SHP77 treated with DMSO at 0.1 percent for 48 hours (cell line): Measurements from ENCODE around the gene PRKAG2.
"Not testable (repeated sequence)": the region's sequence is repeated elsewhere in the genome, so short reads cannot be mapped to it uniquely, and the experiment has no call there.

Experiments used
- DNase-seq: peaks from one replicate; lab custom pipeline; 2025; lab: John Stamatoyannopoulos, UW

PRKAG2 gene

DNA sequence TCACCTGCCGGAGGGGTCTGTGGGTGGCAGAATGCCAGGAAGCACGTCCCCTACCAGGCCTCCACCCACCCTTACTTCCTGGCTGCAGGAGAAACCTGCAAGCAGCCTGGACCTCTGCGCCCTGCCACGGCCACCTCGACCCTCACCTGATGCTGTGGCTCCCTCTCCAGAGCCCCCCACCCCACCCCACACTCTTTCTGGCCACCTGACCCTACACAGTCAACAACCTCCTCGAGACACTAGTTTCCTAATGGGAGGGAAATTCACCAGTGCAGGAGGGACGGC, 91.3 kb downstream of the PRKAG2 start:
- DNase-seq = no peak

DNA sequence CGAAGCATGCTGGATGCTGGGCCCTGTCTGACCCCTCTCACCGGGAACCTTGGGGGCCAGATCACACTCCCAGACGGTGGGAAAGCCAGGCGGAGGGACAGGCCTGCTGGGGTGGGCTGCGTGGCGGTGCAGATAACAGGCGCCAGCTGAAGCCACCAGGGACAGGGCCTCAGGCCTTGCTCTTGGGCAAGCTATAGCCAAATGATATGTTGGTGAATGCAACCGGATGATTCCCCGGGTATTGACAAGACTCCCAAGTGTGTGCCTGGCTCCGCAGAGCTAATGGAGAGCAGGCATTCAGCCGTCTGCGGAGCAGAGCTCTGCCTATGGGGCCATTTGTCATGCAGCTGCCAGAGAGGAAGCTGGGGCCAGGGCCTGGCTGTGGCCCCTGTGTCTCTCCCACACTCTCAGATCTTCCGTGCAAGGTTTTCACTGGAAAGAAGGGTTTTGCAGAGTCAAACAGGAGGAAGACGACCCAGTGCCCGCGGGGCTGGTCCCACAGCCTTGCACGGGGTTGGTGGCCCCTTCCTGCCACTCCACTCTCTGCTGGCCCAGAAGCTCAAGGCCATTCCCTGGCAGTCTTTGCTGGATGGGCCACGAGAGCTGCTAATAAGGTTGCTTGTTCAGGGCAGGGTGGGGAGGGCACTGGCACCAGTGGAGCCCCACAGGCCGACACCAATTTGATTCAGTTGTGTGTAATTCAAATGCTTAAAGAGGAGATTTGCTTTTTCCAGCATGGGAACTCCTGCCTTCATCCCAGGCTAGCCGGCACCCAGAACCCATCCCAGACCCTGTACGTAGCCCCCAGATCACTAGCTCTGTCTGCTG, 91.8 kb downstream of the PRKAG2 start:
- DNase-seq = no peak

DNA sequence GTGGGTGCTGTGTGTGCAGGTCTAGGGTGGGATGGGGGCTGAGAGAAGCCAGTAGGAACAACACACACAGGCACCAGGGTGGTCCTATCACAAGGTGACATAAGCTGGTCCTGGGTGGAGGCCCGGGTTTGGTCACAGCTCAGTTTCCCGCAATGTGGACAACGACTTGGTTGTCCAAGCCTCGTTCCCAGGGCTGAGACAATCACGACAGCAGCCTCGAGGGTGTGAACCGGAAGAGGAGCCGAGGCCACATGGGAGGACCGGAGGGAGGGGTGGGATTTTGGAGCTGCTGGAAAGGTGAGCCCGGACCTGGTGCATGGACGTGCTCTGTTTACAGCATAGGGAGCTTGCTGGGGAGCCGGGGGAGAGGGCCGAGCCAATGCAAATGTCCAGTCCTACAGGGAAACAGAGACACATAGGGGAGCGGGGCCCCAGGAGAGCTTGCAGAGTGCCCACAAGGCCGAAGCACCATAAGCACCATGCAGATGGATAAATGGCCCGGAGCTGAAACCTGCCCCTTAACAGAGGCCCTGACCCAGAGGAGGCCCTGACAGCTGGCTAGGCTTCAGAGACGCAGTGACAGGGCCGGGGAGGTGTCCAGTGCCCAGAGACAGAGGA, 92.8 kb downstream of the PRKAG2 start:
- DNase-seq = no peak

DNA sequence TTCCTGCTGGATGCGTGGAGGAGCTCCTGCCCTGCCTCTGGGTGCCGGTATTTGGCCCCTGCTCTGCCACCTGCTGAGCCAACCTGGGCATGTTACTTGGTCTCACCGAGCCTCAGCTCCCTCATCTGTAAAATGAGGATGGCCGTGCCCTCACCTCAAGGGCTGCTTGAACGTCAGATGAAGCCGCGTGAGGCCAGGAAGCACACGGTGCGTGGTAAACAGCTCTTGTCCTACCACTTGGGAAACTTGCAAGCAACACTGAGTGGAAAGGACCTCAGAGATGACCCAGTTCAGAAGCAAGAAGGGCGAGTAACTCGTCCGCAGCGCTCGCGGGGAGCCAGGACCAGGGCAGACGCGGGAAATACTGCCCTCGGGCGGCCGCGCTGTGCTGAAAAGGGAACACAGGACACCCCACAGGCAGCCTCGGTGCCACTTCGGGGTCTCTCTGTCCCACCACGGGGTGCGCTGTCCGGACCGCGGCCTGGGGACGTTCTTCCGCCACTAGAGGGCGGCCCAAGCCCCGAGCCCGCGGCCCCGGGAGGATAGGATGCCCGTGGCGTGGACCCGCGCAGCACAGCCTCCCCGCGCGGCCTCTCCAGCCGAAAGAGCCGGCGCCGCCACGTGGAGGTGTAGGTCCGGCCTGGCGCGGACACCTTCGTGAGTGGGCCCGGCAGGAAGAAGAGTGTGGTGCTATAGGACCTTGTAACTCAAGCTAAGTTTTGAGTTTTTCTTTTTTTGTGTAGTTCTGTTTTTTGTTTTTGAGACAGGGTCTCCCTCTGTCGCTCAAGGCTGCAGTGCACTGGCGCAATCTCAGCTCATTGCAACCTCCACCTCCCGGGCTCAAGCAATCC, 94.1 kb downstream of the PRKAG2 start:
- DNase-seq = peak; percentile 2

GRCh38 chr7:151782256-151782597, 94.7 kb downstream of the PRKAG2 start:
- not testable (repeated sequence) for DNase-seq

DNA sequence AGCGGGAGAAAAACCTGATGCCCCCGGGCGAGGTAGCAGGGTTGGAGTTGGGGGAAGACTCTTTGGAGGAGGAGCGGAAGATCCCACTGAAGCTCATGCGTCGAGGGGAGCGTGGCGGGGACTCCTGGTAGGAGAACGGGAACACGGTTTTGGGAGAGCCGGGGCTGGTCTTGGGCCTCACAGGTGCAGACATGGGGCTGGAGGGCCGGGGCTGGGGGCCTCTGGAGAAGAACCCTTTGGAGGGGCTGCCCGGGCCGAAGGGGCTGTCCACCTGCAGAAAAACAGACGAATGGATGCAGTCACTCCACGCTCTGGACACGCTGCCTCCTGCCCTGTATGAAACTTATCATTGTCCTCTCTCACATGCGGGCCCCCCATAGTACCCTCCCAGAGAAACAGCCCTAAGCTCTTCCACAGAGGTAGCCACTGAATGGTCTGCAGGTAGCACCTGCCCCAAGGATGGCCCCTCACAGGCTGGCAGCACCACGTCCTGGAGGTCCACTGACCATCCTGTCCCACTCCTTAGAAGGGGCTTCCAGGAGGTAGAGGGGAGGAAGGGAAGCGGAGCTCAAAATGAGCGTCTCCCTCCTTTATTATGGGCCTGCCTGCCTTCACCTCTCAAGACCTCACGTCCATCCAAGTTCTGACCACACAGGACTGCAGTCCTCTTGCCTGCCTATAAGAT, 95.6 kb downstream of the PRKAG2 start:
- no peak for DNase-seq

DNA sequence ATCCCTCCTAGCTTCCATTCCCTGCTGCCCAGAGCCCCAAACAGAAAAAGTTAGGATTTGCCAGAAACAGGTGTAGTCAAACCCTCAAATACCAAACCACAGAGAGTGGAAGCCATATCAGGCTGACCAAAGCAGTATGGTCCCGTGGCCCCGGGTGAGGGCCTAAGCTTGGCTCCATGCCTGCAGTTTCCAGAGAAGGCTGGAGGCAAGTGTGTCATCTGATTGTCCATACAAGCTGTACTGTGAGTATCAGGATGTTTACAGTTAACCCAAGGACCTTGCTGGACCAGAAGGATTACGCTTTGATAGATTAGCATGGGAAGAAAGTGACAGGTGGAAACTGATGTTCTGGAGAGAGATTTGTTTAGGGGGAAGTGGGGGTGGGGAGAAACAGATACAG, 96.3 kb downstream of the PRKAG2 start:
- no peak for DNase-seq

GRCh38 chr7:151779678-151780077, 97.2 kb downstream of the PRKAG2 start:
- DNase-seq = no peak

DNA sequence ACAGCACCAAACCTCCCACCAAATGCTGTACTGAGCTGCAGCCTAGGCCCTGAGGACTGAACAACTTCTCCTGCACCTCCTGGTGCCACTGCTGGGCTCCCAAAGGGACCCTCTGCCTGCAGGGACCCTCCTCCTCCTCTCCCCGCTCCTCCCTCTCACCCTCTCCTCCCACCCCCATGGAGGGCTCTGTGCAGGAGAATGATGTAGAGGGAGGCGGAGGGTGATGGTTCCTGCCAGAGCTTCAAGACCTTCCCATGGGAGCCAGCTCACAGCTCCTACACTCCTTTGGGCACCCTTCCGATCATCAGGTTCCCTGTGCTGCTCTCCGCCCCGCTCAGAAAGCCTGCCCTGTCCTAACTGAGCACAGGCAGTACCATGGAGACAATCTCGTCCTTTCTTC, 97.7 kb downstream of the PRKAG2 start:
- no peak for DNase-seq

DNA sequence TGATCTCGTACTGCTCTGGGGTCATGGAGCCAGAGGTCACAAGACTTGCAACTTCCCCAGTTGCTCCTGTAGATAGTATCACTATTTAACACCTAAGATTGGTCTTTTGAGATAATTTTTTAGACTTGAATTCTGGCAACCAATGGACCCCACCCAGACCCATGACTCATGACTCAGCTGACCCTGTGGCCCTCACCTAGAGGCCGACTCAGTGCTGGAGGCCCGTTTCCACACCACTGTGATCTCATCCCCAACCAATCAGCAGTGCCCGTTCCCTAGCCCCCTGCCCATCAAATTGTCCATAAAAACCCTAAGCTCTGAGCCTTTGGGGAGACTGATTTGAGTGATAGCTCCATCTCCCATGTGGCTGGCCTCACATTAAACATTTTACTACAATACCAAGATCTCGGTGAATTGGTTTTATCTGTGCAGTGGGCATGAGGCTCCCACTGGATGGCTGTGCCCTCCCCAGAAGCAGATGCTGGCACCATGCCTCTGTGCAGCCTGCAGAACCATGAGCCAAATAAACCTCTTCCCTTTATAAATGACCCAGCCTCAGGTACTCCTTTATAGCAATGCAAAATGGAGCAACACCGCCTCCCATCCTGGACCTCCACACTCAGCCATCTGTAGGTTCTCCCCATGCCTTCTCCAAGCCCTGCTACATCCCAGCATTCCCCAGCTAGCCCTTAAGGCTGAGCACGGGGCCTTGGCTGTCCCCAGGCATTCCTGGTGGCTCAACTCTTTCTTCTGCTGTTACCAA, 98.8 kb downstream of the PRKAG2 start:
- DNase-seq = no peak

DNA sequence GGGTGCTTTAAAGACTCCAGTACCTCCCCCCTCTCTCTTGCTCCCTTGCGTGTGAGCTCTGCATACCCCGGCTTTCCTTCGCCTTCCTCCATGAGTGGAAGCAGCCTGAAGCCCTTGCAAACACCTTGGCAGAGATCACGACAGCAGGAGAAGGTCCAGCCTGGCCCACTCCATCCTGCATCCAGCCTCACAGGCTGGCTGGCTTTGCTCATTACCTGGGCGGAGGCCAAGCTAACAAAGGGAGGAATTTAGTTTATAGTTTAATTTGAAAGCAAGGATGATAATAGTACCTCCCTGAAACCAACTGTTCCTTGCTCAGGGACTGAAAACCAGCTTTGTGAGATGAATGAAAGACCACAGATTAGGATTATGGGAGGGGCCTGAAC, 99.4 kb downstream of the PRKAG2 start:
- DNase-seq = no peak

DNA sequence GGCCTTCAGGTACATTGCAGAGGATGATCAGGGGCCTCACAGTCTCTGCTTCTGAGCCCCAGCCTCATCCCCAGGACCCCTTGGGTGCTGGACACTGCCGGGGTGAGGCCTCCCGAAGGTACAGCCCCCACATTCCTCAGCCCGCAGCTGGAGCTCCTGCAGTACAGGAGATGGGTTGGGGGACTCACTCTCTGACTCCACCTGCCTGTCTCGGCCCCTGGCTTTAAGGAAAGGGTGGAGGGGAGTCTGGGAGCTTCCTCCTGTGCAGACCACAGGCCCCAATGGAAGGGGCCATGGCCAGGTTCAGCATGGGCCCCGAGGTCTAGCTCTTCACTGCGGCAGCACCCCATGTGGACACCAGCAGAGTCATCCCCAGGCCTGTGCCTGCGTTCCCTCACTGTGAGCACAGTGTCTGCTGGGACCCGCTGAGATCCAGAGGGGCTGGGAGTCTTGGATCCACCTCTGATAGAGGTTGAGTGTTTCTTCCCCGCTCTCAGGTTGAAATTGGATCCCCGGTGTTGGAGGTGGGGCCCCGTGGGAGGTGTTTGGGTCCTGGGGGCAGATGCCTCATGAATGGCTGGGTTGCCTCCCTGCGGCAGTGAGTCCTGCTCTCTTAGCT, 99.9 kb downstream of the PRKAG2 start:
- DNase-seq = no peak

GRCh38 chr7:151776446-151776845, 100.5 kb downstream of the PRKAG2 start:
- no peak for DNase-seq

DNA sequence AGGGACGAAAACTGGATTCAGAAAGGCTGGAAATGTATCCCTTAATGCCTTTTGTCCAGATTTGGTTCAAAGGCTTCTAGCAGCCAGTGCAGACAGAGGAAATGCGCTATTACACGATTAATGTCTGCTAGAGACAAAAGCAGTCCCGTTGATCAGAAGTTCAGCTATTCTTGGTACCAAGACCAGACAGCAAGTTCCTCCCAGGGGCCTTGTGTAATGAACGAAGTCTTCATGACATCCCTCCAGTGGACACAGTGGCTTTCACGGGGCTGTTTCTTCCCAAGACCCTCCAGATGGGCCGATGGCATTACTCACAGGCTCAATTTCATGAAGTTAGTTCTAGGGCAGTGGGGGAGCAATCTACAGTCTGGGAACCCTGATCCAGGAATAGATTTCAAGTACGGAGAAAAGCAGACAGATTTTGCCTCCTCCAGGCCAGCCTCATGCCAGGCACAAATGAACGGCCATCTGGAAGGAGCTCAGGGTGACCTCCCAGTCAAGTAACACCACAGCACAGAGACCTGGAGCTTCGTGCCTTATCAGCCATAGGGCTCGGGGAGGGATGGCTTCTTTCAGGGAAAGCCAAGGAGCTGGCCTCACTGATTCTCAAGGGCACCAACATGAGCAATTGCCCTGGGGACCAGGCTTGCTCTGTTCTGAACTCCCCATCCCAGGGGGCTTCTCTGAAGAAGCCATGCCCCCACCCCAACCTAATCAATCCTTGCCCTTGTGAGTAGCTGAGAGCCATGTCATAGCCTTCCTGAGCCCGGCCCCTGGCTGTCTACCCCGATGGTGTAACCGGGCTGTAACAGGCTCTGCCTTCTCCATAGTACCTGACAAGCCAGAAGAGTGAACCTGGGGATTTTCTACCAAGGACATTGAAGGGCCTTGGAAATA, 101.1 kb downstream of the PRKAG2 start:
- no peak for DNase-seq

GRCh38 chr7:151774951-151775350, 102.0 kb downstream of the PRKAG2 start:
- DNase-seq = no peak

DNA sequence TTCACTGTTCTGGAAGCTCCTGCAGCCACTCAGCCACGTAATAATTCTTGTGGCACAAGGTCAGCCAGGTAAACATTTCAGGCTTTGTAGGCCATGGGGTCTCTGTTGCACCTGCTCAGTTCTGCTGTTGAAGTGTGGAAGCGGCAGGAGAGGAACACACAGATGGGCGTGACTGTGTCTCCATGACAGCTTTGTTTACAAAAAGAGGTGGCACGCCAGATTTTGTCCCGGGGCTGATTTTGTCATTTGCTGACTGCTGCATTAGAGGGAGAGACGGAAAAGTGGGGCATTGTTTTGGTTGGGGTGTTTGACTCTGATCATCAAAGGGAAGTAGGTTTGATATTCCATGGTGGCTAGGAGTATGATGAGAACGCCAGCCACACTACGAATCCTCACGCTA, 103.1 kb downstream of the PRKAG2 start:
- no peak for DNase-seq

DNA sequence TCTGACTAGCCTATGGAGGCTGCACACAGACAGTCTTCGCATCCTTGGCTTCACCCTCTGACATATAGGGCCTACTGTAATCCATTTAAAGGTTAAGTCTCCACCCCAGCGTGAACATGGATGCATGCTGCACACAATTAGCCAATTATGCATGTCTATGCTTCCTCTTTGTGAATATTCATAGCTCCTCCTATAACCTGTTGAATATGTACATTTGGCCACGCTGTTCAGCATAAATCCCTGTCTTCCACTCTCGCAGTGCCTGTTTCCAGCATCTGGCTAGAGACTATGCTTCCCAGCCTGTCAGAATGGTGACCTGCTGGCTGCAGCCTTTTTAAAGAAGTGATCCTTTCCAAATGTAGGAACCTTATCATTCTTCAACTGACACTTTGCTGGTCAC, 106.7 kb downstream of the PRKAG2 start:
- no peak for DNase-seq

DNA sequence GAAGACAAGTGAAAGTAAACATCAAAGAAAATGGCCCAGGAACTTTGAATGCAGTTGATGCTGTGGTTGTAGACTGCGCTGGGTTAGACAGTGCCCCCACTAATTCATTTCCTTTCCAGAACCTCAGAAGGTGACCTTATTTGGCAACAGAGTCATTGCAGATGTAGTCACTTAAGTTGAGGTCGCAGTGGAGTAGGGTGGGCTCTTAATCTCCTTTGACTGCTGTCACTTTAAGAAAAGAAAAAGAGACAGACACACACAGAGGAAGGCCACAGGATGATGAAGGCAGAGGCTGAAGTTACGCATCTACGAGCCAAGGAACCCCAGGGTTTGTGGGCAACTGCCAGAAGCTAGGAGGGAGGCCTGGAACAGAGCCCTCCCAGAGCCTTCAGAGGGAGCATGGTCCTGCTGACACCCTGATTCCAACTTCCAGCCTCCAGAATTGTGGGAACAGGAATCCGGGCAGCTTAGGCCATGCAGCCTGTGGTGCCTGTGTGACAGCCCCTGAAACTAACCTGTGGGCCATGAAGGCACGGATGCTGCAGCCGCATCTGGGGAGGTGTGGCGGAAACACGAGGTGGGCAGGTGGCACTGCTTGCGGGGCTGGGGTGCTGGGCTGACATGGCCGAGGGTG, 107.6 kb downstream of the PRKAG2 start:
- DNase-seq = no peak

DNA sequence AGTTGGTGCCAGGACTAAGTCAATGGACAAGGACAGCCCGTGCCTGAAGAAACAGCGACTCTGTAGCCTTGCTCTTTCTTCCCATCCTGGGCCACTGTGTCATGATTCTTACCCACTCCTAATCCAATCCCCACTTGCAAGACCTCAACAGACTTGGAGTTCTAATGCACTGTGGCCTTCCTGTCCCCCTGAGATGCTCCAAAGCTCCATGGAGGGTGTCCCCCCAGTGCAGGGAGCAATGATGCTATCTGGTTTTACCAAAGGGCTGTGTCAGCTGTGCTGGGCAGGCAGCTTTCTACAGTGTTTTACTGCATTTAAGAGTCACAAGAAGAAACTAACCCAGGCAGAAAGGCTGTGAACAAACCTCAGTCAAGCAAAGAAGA, 108.1 kb downstream of the PRKAG2 start:
- DNase-seq = no peak

GRCh38 chr7:151767557-151767956, 109.4 kb downstream of the PRKAG2 start:
- DNase-seq = no peak
